GM23338 (cell line): Measurements from ENCODE around the gene FOXP1.

Source experiments
- CREB1 ChIP-seq: fragments of 250-450 bp; sonication (Bioruptor Pico); IDR thresholded peaks from 2 replicates; pipeline ENCODE4 v1.5.0; 2020; ENCODE audit warnings: low read depth, mild to moderate bottlenecking, moderate library complexity
- CTCF ChIP-seq, 2 experiments: fragments of 200-600 bp in 1 of 2; sonication (generic) in 1 of 2; conservative IDR thresholded peaks; 2 replicates each; pipeline versions ENCODE4 v1.5.1 to v1.6.1; 2016 to 2017; ENCODE audit warnings: antibody characterized with exemption in 2 of 2, low read depth in 2 of 2, mild to moderate bottlenecking in 2 of 2, moderate library complexity in 1 of 2
- EZH2 ChIP-seq: fragments of 200-600 bp; sonication (generic); IDR thresholded peaks from one replicate; pipeline ENCODE4 v1.8.0; 2017; ENCODE audit warnings: antibody characterized with exemption, mild to moderate bottlenecking, low read depth; ENCODE audit not compliant: unreplicated experiment
- EZH2phosphoT487 ChIP-seq: fragments of 200-600 bp; sonication (generic); IDR thresholded peaks from one replicate; pipeline ENCODE4 v1.8.1; 2018; ENCODE audit warnings: antibody characterized with exemption; ENCODE audit not compliant: unreplicated experiment
- JUNB ChIP-seq: IDR thresholded peaks from one replicate; pipeline ENCODE4 v1.6.1; 2016; ENCODE audit warnings: antibody characterized with exemption; ENCODE audit not compliant: unreplicated experiment
- POLR2AphosphoS5 ChIP-seq: IDR thresholded peaks from 2 replicates; pipeline ENCODE4 v1.6.1; 2016; ENCODE audit warnings: antibody characterized with exemption, low read depth
- REST ChIP-seq: IDR thresholded peaks from one replicate; pipeline ENCODE4 v1.6.1; 2018; ENCODE audit warnings: antibody characterized with exemption; ENCODE audit not compliant: unreplicated experiment
- ZNF114 ChIP-seq: fragments of 250-450 bp; sonication (Bioruptor Pico); IDR thresholded peaks from 2 replicates; pipeline ENCODE4 v1.5.0; 2020; ENCODE audit warnings: mild to moderate bottlenecking, moderate library complexity
- TF ChIP-seq, protein P1 (sequence below): IDR thresholded peaks from 2 replicates; pipeline ENCODE4 v1.6.1; 2016; ENCODE audit warnings: antibody characterized with exemption

DNA sequence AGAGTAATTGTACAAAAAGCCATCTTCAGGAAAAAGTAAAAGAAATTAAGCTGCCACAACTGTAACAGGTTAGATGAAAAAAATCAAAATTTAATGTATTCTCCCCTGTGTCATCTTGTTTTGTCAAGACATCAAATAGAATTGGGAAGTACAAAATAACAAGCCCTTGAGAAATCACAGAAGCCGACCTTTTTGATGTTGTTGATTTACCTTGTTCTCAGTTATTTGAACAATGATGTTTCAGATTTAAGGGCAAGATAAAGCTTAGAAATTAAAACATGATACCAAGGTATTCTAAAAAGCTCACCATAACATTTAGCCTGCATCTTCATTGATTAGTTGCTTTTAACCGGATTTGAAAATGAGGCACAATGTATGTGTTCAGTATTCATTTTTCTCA is 523.0 kb downstream of the FOXP1 start:
- TF ChIP-seq CTCF (conservative IDR thresholded peaks at IDR 0.05; ENCODE audit: low read depth in 2 of 2) (no peak), REST (no peak), CREB1 (CRISPR knock-in tag) (no peak), EZH2 (no peak), POLR2AphosphoS5 (no peak), JUNB (no peak), ZNF114 (no peak), EZH2phosphoT487 (no peak)
- TF ChIP-seq, protein P1, sequence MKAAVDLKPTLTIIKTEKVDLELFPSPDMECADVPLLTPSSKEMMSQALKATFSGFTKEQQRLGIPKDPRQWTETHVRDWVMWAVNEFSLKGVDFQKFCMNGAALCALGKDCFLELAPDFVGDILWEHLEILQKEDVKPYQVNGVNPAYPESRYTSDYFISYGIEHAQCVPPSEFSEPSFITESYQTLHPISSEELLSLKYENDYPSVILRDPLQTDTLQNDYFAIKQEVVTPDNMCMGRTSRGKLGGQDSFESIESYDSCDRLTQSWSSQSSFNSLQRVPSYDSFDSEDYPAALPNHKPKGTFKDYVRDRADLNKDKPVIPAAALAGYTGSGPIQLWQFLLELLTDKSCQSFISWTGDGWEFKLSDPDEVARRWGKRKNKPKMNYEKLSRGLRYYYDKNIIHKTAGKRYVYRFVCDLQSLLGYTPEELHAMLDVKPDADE: no peak
